Measurements from ENCODE around the gene MICU1.
A peak's percentile ranks its signal among the peaks of the same experiment; 100 is the strongest.

Gene MICU1

GRCh38 chr10:72334825-72335393, 291.0 kb downstream of the MICU1 start:
- DNase-seq (ENCODE audit: low read depth), result peak; percentile 97
- peak overlapping the region; percentile 37 for H3K4me3 ChIP-seq (ENCODE audit: low read depth, low read length)
- peak; percentile 28 for TF ChIP-seq CTCF (IDR thresholded peaks at IDR 0.05; ENCODE audit: insufficient read depth, low read depth, low read length, missing control alignments)

- DNase-seq (ENCODE audit: low read depth), result no peak
- no peak for TF ChIP-seq CTCF (IDR thresholded peaks at IDR 0.05; ENCODE audit: insufficient read depth, low read depth, low read length, missing control alignments)
- H3K4me3 ChIP-seq (ENCODE audit: low read depth, low read length), result peak overlapping the region; percentile 37
Observed at GRCh38 chr10:72334196-72334824, 291.6 kb downstream of the MICU1 start.

- H3K4me3 ChIP-seq (ENCODE audit: low read depth, low read length), result no peak overlapping the region
- DNase-seq (ENCODE audit: low read depth), result no peak
- no peak for TF ChIP-seq CTCF (IDR thresholded peaks at IDR 0.05; ENCODE audit: insufficient read depth, low read depth, low read length, missing control alignments)
Observed at GRCh38 chr10:72333112-72334015, 292.5 kb downstream of the MICU1 start.

GRCh38 chr10:72332423-72333111, 293.3 kb downstream of the MICU1 start:
- no peak for DNase-seq (ENCODE audit: low read depth)
- no peak for TF ChIP-seq CTCF (IDR thresholded peaks at IDR 0.05; ENCODE audit: insufficient read depth, low read depth, low read length, missing control alignments)
- peak overlapping the region; percentile 35 for H3K4me3 ChIP-seq (ENCODE audit: low read depth, low read length)

- peak; percentile 18 for TF ChIP-seq CTCF (IDR thresholded peaks at IDR 0.05; ENCODE audit: insufficient read depth, low read depth, low read length, missing control alignments)
- peak; percentile 96 for DNase-seq (ENCODE audit: low read depth)
- peak overlapping the region; percentile 48 for H3K4me3 ChIP-seq (ENCODE audit: low read depth, low read length)
Observed at GRCh38 chr10:72331575-72332422, 294.1 kb downstream of the MICU1 start.

GRCh38 chr10:72330069-72330426, 295.8 kb downstream of the MICU1 start:
- no peak overlapping the region for H3K4me3 ChIP-seq (ENCODE audit: low read depth, low read length)
- DNase-seq (ENCODE audit: low read depth), result no peak
- no peak for TF ChIP-seq CTCF (IDR thresholded peaks at IDR 0.05; ENCODE audit: insufficient read depth, low read depth, low read length, missing control alignments)
